AG09319 (cell line): ENCODE measurements around the gene CDC42BPA.

Experiments used
- DNase-seq: peaks from one replicate; pipeline ENCODE4 v3.0.0-alpha.2; 2010; ENCODE audit warnings: low read depth; ENCODE audit errors: extremely low read depth
- TF ChIP-seq, protein P1 (sequence below): IDR thresholded peaks from 2 replicates; pipeline ENCODE4 v1.5.1; 2011; ENCODE audit warnings: low read depth, mild to moderate bottlenecking, inconsistent platforms, low read length, moderate library complexity

CDC42BPA gene

DNA sequence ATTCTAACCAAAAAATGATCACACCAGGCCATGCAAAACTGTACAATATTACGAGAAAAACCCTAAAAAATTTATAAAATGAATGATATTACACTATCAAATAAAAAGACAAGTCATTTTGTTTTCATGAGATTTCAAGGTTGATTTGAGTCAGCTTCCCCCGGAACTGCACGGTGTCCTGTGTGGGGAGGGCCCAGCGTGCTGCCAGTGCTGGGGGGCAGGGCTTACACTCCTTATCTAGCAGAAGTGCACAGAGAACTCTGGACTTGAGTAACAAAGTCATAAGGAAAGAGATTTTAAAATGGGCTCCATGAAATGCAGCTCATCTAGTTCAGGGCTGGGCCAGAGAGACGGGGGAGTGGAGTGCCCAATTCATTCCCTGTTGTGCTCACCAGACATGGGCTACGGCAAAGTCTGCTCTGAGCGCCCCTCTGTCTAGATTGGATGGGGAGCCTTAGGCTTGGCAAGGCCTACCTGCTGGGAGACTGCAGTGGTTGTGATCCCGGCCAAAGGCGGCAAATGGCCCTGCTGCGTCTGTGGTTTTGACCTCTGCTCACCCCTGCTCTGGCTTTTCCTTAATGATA, 328.1 kb downstream of the CDC42BPA start:
- TF ChIP-seq, protein P1, sequence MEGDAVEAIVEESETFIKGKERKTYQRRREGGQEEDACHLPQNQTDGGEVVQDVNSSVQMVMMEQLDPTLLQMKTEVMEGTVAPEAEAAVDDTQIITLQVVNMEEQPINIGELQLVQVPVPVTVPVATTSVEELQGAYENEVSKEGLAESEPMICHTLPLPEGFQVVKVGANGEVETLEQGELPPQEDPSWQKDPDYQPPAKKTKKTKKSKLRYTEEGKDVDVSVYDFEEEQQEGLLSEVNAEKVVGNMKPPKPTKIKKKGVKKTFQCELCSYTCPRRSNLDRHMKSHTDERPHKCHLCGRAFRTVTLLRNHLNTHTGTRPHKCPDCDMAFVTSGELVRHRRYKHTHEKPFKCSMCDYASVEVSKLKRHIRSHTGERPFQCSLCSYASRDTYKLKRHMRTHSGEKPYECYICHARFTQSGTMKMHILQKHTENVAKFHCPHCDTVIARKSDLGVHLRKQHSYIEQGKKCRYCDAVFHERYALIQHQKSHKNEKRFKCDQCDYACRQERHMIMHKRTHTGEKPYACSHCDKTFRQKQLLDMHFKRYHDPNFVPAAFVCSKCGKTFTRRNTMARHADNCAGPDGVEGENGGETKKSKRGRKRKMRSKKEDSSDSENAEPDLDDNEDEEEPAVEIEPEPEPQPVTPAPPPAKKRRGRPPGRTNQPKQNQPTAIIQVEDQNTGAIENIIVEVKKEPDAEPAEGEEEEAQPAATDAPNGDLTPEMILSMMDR = no peak
- no peak for DNase-seq

DNA sequence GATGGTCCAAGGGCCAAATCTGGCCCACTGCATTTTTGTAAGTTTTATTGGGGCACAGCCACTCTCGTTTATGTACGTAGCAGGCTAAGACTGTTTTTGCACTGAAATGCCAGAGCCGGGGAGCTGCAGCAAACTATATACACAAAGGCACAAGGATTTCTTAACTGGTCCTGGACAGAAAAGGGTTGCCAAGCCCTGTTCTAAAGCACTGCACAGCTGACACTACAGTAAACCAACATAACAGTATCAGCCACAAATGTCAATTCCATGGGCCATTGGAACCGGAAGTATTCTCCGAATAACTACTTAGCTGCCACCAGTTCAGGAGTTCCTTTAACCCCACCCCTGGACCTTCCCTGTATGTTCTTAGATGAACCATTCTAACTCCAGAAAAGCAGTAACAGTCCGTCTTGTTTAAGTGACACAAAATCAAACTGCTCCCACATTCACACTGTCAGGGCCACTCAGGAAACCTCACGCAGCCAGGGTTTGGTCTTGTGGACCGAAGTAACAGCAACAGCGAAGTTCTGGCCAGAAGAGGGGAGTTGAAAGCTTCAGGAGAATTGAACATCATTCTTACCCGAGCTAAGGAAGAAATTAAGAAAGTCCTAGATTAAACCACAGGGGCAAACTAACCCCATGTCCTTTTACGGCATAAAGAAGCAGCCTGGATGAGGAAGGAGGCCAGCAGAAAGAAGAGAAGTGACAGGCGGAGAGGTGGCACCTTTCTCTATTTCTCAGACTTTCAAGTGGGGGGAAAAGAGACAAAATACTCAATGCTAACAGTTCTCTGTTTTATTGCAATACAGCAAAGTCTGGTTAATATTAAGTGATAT, 329.0 kb downstream of the CDC42BPA start:
- TF ChIP-seq, protein P1 = no peak
- DNase-seq = no peak

DNA sequence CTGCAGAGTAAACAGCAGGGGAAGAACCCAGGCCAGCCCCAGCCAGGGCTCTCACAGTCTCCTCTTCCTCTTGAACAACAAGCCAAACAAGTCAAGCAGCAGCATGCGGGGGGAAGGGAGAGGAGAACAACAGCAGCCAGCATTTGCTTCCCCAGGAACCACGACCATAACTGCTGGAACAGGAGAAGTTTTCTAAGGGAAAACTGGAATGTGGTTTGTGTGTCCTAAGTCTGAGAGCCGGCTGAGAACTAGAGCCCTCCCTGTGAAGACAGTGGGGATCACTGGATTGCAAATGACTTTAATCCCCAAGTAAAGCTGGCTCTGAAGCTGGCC, 330.0 kb downstream of the CDC42BPA start:
- no peak for DNase-seq
- TF ChIP-seq, protein P1 = no peak

DNA sequence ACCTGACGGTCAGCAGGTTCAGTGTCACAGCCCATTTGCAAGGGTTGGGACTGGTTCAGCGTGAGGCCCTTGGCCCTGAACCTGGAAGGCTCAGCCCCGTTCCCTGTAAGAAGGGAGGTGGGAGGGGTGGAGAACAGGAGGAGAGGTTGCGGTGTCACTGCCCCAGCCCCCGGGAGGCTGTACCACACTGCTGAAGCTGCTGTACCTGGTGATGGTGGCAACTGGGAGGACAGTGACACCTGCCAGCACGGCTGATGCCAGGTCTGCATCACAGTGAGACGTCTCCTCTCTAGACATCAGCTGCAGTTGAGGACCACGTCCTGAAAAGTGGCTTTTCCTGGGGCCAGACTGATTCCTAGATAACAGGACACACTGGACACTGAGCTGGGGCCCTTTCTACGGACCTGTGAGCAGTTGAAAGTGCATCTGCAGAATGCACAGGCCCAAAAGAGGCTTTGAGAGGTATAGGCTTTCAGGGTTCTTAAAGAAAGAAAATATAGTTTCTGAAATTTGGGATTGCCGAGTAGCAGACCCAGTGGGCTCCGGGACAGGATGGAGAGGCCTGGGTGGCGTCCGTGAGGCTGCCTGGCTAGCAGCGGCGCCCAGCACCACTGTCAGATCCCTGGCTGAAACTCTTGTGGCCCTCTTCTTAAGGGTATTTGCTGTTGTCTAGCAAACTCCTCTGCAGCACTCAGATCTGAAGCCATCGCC, 330.5 kb downstream of the CDC42BPA start:
- no peak for DNase-seq
- TF ChIP-seq, protein P1 = no peak

DNA sequence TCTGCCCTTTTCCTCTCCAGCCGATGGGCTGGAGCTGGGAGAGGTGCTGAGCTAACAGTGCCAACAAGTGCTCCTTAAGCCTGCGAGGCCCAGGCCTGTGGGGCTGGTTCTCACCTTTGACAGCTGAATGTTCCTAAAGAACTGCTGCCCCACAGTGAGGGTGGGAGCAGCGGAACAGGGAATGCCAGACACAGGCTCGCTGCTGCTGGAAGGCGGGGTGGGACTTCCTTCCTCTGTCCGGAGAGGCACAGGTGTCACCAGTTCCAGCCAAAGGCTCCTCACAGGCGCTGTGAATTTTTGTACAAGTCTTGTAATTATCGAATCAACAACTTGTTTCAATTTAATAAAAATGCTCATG, 331.1 kb downstream of the CDC42BPA start:
- TF ChIP-seq, protein P1 = no peak
- no peak for DNase-seq

DNA sequence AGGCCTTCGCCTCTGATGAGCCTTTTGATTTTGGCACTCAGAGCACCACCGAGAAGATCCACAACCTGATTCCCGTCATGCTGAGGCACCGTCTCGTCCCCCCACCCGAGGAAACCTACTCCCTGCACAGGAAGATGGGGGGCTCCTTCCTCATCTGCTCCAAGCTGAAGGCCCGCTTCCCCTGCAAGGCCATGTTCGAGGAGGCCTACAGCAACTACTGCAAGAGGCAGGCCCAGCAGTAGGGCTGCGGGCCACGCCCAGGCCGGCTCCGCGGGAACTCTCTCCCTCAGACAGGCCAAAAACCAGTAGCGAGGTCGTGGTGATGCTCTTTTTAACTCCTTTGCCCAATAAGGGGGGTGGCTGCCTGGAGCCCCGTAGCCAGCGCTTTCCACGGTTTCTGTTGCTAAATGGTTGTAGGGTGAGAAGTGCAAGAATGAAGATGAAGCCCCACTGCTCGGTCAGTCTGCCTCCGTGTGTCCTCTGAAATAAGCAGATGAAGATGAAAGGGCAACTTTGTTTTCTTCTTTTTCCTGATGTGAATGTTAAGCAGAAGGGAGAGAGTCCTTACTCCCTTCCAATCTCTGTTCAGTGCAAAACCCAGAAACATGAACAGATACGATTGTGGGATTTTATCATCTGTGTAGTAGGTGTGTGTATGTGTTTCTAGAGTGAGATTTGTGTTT, 331.7 kb downstream of the CDC42BPA start:
- TF ChIP-seq, protein P1 = no peak
- DNase-seq = no peak
